HG03575 (cell line): ENCODE measurements around the gene CCDC106.

Experiments
- ATAC-seq: cut with Tn5 transposase; IDR thresholded peaks from one replicate; pipeline ENCODE4 v1.9.1; 2021; ENCODE audit not compliant: unreplicated experiment, insufficient number of reproducible peaks, low FRiP score; ENCODE audit errors: extremely low read depth

The CCDC106 gene

GRCh38 chr19:55647732-55648584 is at the start of gene CCDC106:
Gene CCDC106, plus strand, starts transcription at chr19:55648212. Its CDS starts 835 bp downstream, at chr19:55649047.
- no peak for ATAC-seq

GRCh38 chr19:55598719-55599467 is 49.1 kb upstream of the CCDC106 start:
- ATAC-seq: no peak

GRCh38 chr19:55599468-55599841 is 48.6 kb upstream of the CCDC106 start, which contains the start of gene FIZ1:
Gene FIZ1, minus strand, starts transcription at chr19:55599517. Its CDS starts 1,652 bp downstream, at chr19:55597865.
- no peak for ATAC-seq

GRCh38 chr19:55599842-55600661 is 48.0 kb upstream of the CCDC106 start, which contains the start of gene ZNF524:
Gene ZNF524, plus strand, starts transcription at chr19:55600288. Its CDS starts 1,825 bp downstream, at chr19:55602113.
- ATAC-seq: no peak

- no peak for ATAC-seq
Measured at GRCh38 chr19:55600662-55601028, 47.4 kb upstream of the CCDC106 start.

- no peak for ATAC-seq
Measured at GRCh38 chr19:55601084-55601483, 46.9 kb upstream of the CCDC106 start.

- ATAC-seq: no peak
Measured at GRCh38 chr19:55602104-55603001, 45.7 kb upstream of the CCDC106 start.

- no peak for ATAC-seq
Measured at GRCh38 chr19:55603115-55603514, 44.9 kb upstream of the CCDC106 start.

GRCh38 chr19:55603581-55604292 is 44.3 kb upstream of the CCDC106 start:
- no peak for ATAC-seq

- no peak for ATAC-seq
Measured at GRCh38 chr19:55605207-55605636, 42.8 kb upstream of the CCDC106 start.

GRCh38 chr19:55605637-55606470 is 42.2 kb upstream of the CCDC106 start, which contains the start of gene ZNF865:
Gene ZNF865, plus strand, starts transcription at chr19:55605647. Its CDS starts 7,972 bp downstream, at chr19:55613619.
- ATAC-seq: no peak

GRCh38 chr19:55606471-55606787 is 41.6 kb upstream of the CCDC106 start:
- ATAC-seq: no peak

- no peak for ATAC-seq
Measured at GRCh38 chr19:55606817-55607216, 41.2 kb upstream of the CCDC106 start.

GRCh38 chr19:55609326-55609725 is 38.7 kb upstream of the CCDC106 start:
- no peak for ATAC-seq

- no peak for ATAC-seq
Measured at GRCh38 chr19:55611300-55611982, 36.6 kb upstream of the CCDC106 start.

GRCh38 chr19:55611983-55612645 is 35.9 kb upstream of the CCDC106 start:
- ATAC-seq: no peak
